Activated T-helper 17 cell treated with anti-CD3 and anti-CD28 coated beads, Interleukin-2, amount 50 U/mL, for 72 hours (primary cell): ENCODE measurements around the gene ASCL5. TPM values are rescaled to one million over a fixed set of nuclear protein-coding genes. Genes with fewer than 3 reads are reported as not detected.

ENCODE experiments used
- ATAC-seq: fragments of 150-1000 bp; cut with Tn5 transposase; replicated peaks from 2 replicates; pipeline ENCODE4 v1.10.0; 2021; ENCODE audit warnings: mild to moderate bottlenecking, moderate library complexity
- H3K27ac Mint-ChIP-seq: one replicate; pipeline ENCODE4 v1.8.0; 2022; ENCODE audit warnings: mixed read lengths
- H3K27me3 Mint-ChIP-seq: one replicate; pipeline ENCODE4 v1.8.0; 2022; ENCODE audit warnings: mixed read lengths
- H3K36me3 Mint-ChIP-seq: one replicate; pipeline ENCODE4 v1.8.0; 2022; ENCODE audit warnings: low read depth, mild to moderate bottlenecking, mixed read lengths
- H3K4me1 Mint-ChIP-seq: one replicate; pipeline ENCODE4 v1.8.0; 2022; ENCODE audit warnings: mixed read lengths
- H3K4me3 Mint-ChIP-seq: one replicate; pipeline ENCODE4 v1.8.0; 2022; ENCODE audit warnings: mild to moderate bottlenecking, mixed read lengths
- H3K9me3 Mint-ChIP-seq: one replicate; pipeline ENCODE4 v1.8.0; 2022; ENCODE audit warnings: mixed read lengths
- total RNA-seq, 2 donors: library from RNA; stranded (reverse); gene quantifications; one replicate each; pipeline ENCODE4 v1.2.3, GENCODE V29; 2022

ASCL5 gene
- total RNA-seq, 2 donors from 2014 or later = 0.19 TPM; not detected in 1

- H3K4me3 Mint-ChIP-seq = no peak overlapping the region
- H3K36me3 Mint-ChIP-seq = no peaks in the 10 kb centered on the region
- no peak for ATAC-seq
- H3K27ac Mint-ChIP-seq = no peak overlapping the region
- H3K4me1 Mint-ChIP-seq = no peaks in the 10 kb centered on the region
- H3K27me3 Mint-ChIP-seq = no peaks in the 10 kb centered on the region
- H3K9me3 Mint-ChIP-seq = no peaks in the 10 kb centered on the region
These were observed 43.2 kb downstream of the ASCL5 start for GRCh38 chr1:201083741-201084140.

- no peaks in the 10 kb centered on the region for H3K9me3 Mint-ChIP-seq
These were observed 46.8 kb downstream of the ASCL5 start for GRCh38 chr1:201080135-201080534.

GRCh38 chr1:201077736-201078135 lies 49.2 kb downstream of the ASCL5 start:
- ATAC-seq = no peak
- Mint-ChIP-seq H3K27ac (no peak overlapping the region), H3K4me1 (no peaks in the 10 kb centered on the region), H3K9me3 (no peaks in the 10 kb centered on the region), H3K4me3 (no peak overlapping the region), H3K36me3 (no peaks in the 10 kb centered on the region), H3K27me3 (no peaks in the 10 kb centered on the region)

More at GRCh38 chr1:201080135-201080534, 46.8 kb downstream of the ASCL5 start:
- Mint-ChIP-seq H3K36me3 (no peaks in the 10 kb centered on the region), H3K4me3 (no peak overlapping the region), H3K4me1 (no peaks in the 10 kb centered on the region), H3K27me3 (no peaks in the 10 kb centered on the region), H3K27ac (no peak overlapping the region)
- ATAC-seq = no peak

GRCh38 chr1:201077116-201077515 lies 49.9 kb downstream of the ASCL5 start:
- no peak for ATAC-seq
- Mint-ChIP-seq H3K27ac (no peak overlapping the region), H3K4me3 (no peak overlapping the region)

GRCh38 chr1:201076092-201076491 lies 50.9 kb downstream of the ASCL5 start:
- no peak for ATAC-seq
- H3K27me3 Mint-ChIP-seq = no peaks in the 10 kb centered on the region
- no peaks in the 10 kb centered on the region for H3K9me3 Mint-ChIP-seq
- no peak overlapping the region for H3K4me3 Mint-ChIP-seq
- H3K4me1 Mint-ChIP-seq = no peaks in the 10 kb centered on the region
- H3K27ac Mint-ChIP-seq = no peak overlapping the region
- H3K36me3 Mint-ChIP-seq = no peaks in the 10 kb centered on the region

More at GRCh38 chr1:201077116-201077515, 49.9 kb downstream of the ASCL5 start:
- no peaks in the 10 kb centered on the region for H3K9me3 Mint-ChIP-seq
- no peaks in the 10 kb centered on the region for H3K4me1 Mint-ChIP-seq
- H3K27me3 Mint-ChIP-seq = no peaks in the 10 kb centered on the region
- no peaks in the 10 kb centered on the region for H3K36me3 Mint-ChIP-seq

- H3K27ac Mint-ChIP-seq = no peak overlapping the region
- H3K36me3 Mint-ChIP-seq = no peaks in the 10 kb centered on the region
- no peak for ATAC-seq
- H3K4me1 Mint-ChIP-seq = no peaks in the 10 kb centered on the region
- no peaks in the 10 kb centered on the region for H3K27me3 Mint-ChIP-seq
- H3K4me3 Mint-ChIP-seq = no peak overlapping the region
- H3K9me3 Mint-ChIP-seq = no peaks in the 10 kb centered on the region
These were observed 53.0 kb downstream of the ASCL5 start for GRCh38 chr1:201074018-201074417.

GRCh38 chr1:201072922-201073321 lies 54.1 kb downstream of the ASCL5 start:
- no peak for ATAC-seq
- no peaks in the 10 kb centered on the region for H3K27me3 Mint-ChIP-seq
- H3K4me3 Mint-ChIP-seq = no peak overlapping the region
- H3K36me3 Mint-ChIP-seq = no peaks in the 10 kb centered on the region
- no peaks in the 10 kb centered on the region for H3K9me3 Mint-ChIP-seq
- no peak overlapping the region for H3K27ac Mint-ChIP-seq
- H3K4me1 Mint-ChIP-seq = no peaks in the 10 kb centered on the region

GRCh38 chr1:201072149-201072548 lies 54.8 kb downstream of the ASCL5 start:
- H3K4me1 Mint-ChIP-seq = no peaks in the 10 kb centered on the region
- no peak overlapping the region for H3K4me3 Mint-ChIP-seq
- H3K36me3 Mint-ChIP-seq = no peaks in the 10 kb centered on the region
- no peaks in the 10 kb centered on the region for H3K9me3 Mint-ChIP-seq
- no peak for ATAC-seq
- H3K27ac Mint-ChIP-seq = no peak overlapping the region
- H3K27me3 Mint-ChIP-seq = no peaks in the 10 kb centered on the region

GRCh38 chr1:201069636-201070035 lies 57.3 kb downstream of the ASCL5 start:
- ATAC-seq = no peak
- Mint-ChIP-seq H3K9me3 (no peaks in the 10 kb centered on the region), H3K27me3 (no peaks in the 10 kb centered on the region), H3K27ac (no peak overlapping the region), H3K4me1 (no peaks in the 10 kb centered on the region), H3K4me3 (no peak overlapping the region), H3K36me3 (no peaks in the 10 kb centered on the region)

- no peaks in the 10 kb centered on the region for H3K36me3 Mint-ChIP-seq
- H3K4me3 Mint-ChIP-seq = no peak overlapping the region
- no peaks in the 10 kb centered on the region for H3K27me3 Mint-ChIP-seq
- H3K27ac Mint-ChIP-seq = no peak overlapping the region
- H3K4me1 Mint-ChIP-seq = no peaks in the 10 kb centered on the region
- no peaks in the 10 kb centered on the region for H3K9me3 Mint-ChIP-seq
- no peak for ATAC-seq
These were observed 58.0 kb downstream of the ASCL5 start for GRCh38 chr1:201068976-201069375.

GRCh38 chr1:201066986-201067385 lies 60.0 kb downstream of the ASCL5 start:
- no peak for ATAC-seq
- H3K4me3 Mint-ChIP-seq = no peak overlapping the region
- no peaks in the 10 kb centered on the region for H3K9me3 Mint-ChIP-seq
- H3K27ac Mint-ChIP-seq = no peak overlapping the region
- H3K4me1 Mint-ChIP-seq = no peaks in the 10 kb centered on the region
- no peaks in the 10 kb centered on the region for H3K27me3 Mint-ChIP-seq
- H3K36me3 Mint-ChIP-seq = no peaks in the 10 kb centered on the region

- Mint-ChIP-seq H3K27me3 (no peaks in the 10 kb centered on the region), H3K4me3 (no peak overlapping the region), H3K27ac (no peak overlapping the region), H3K9me3 (no peaks in the 10 kb centered on the region), H3K36me3 (no peaks in the 10 kb centered on the region), H3K4me1 (no peaks in the 10 kb centered on the region)
- no peak for ATAC-seq
These were observed 61.3 kb downstream of the ASCL5 start for GRCh38 chr1:201065686-201066085.

- Mint-ChIP-seq H3K4me3 (no peak overlapping the region), H3K36me3 (no peaks in the 10 kb centered on the region), H3K27ac (no peak overlapping the region), H3K27me3 (no peaks in the 10 kb centered on the region), H3K4me1 (no peaks in the 10 kb centered on the region), H3K9me3 (no peaks in the 10 kb centered on the region)
- ATAC-seq = no peak
These were observed 62.2 kb downstream of the ASCL5 start for GRCh38 chr1:201064806-201065205.
